NAMALWA (cell line): Measurements from ENCODE around the gene MEOX2.

ENCODE experiments used
- DNase-seq: peaks from one replicate; pipeline ENCODE4 v3.0.0-alpha.2; 2015; ENCODE audit warnings: low spot score

Gene MEOX2

GRCh38 chr7:15681186-15681585, 5.3 kb downstream of the MEOX2 start:
- no peak for DNase-seq

GRCh38 chr7:15680446-15680845, 6.0 kb downstream of the MEOX2 start:
- no peak for DNase-seq

- no peak for DNase-seq
Measured at GRCh38 chr7:15679306-15679705, 7.2 kb downstream of the MEOX2 start.

- no peak for DNase-seq
Measured at GRCh38 chr7:15678653-15679052, 7.8 kb downstream of the MEOX2 start.

GRCh38 chr7:15675379-15675778, 11.1 kb downstream of the MEOX2 start:
- no peak for DNase-seq

GRCh38 chr7:15674586-15674985, 11.9 kb downstream of the MEOX2 start:
- DNase-seq = no peak

- no peak for DNase-seq
Measured at GRCh38 chr7:15669443-15670090, 16.9 kb downstream of the MEOX2 start.

- no peak for DNase-seq
Measured at GRCh38 chr7:15667991-15668390, 18.5 kb downstream of the MEOX2 start.

- no peak for DNase-seq
Measured at GRCh38 chr7:15662451-15662850, 24.0 kb downstream of the MEOX2 start.

GRCh38 chr7:15658247-15658646, 28.2 kb downstream of the MEOX2 start:
- no peak for DNase-seq

GRCh38 chr7:15652776-15653290, 33.6 kb downstream of the MEOX2 start:
- no peak for DNase-seq

- DNase-seq = no peak
Measured at GRCh38 chr7:15651693-15652092, 34.8 kb downstream of the MEOX2 start.

GRCh38 chr7:15650787-15651186, 35.7 kb downstream of the MEOX2 start:
- DNase-seq = no peak

- no peak for DNase-seq
Measured at GRCh38 chr7:15648461-15648961, 38.0 kb downstream of the MEOX2 start.

- DNase-seq = no peak
Measured at GRCh38 chr7:15647309-15647708, 39.2 kb downstream of the MEOX2 start.

- no peak for DNase-seq
Measured at GRCh38 chr7:15643000-15643705, 43.3 kb downstream of the MEOX2 start.

- no peak for DNase-seq
Measured at GRCh38 chr7:15628876-15629275, 57.6 kb downstream of the MEOX2 start.

GRCh38 chr7:15626041-15626440, 60.4 kb downstream of the MEOX2 start:
- DNase-seq = no peak

GRCh38 chr7:15625466-15625865, 61.0 kb downstream of the MEOX2 start:
- no peak for DNase-seq

GRCh38 chr7:15621468-15621867, 65.0 kb downstream of the MEOX2 start:
- no peak for DNase-seq

GRCh38 chr7:15620491-15621185, 65.8 kb downstream of the MEOX2 start:
- no peak for DNase-seq

GRCh38 chr7:15618275-15618674, 68.2 kb downstream of the MEOX2 start:
- DNase-seq = no peak

GRCh38 chr7:15612205-15612604, 74.3 kb downstream of the MEOX2 start:
- DNase-seq = no peak
